ENCODE results near the gene DCAF6.
A peak's percentile ranks its signal among the peaks of the same experiment; 100 is the strongest.

The DCAF6 gene

GRCh38 chr1:168088511-168089325 lies 152.2 kb downstream of the DCAF6 start:
- H3K4ac ChIP-seq (ENCODE audit: low read depth, low read length) = no peak overlapping the region
- H2BK15ac ChIP-seq (replicated peaks; ENCODE audit: low read depth) = no peak overlapping the region
- no peaks in the 10 kb centered on the region for H3K79me1 ChIP-seq (ENCODE audit: low read length)
- H2AK5ac ChIP-seq (ENCODE audit: low read length) = no peak overlapping the region
- no peak overlapping the region for H3K18ac ChIP-seq (ENCODE audit: low read length)
- no peak overlapping the region for H4K8ac ChIP-seq (ENCODE audit: low read depth, low read length)
- H3K4me2 ChIP-seq (ENCODE audit: low read length) = no peak overlapping the region
- no peak overlapping the region for H2BK120ac ChIP-seq (ENCODE audit: low read depth, low read length)
- peaks cover 3% of the 10 kb centered on the region for H3K4me1 ChIP-seq (ENCODE audit: control insufficient read depth, low read depth, low read length)
- no peak overlapping the region for H4K5ac ChIP-seq (ENCODE audit: low read length)
- peak overlapping the region; percentile 56 for H3K56ac ChIP-seq (ENCODE audit: low read length)
- peak; percentile 62 for DNase-seq
- no peaks in the 10 kb centered on the region for H3K36me3 ChIP-seq (ENCODE audit: control insufficient read depth, insufficient read depth, low read length)
- H3K27ac ChIP-seq (ENCODE audit: low read depth, low read length) = no peak overlapping the region
- WGBS (ENCODE audit: extremely low coverage, insufficient coverage, low lambda C conversion rate) = no CpG with 5 or more reads among the region's 14 CpGs
- no peak overlapping the region for H2BK5ac ChIP-seq (ENCODE audit: low read length)
- no peak overlapping the region for H3K4me3 ChIP-seq (ENCODE audit: low read length)
- H3K27me3 ChIP-seq (ENCODE audit: insufficient read depth, low read length, poor library complexity) = no peaks in the 10 kb centered on the region
- no peak overlapping the region for H3K9ac ChIP-seq (ENCODE audit: low read length)
- no peaks in the 10 kb centered on the region for H3K79me2 ChIP-seq (ENCODE audit: control insufficient read depth, insufficient read depth, low read length)
- no peak overlapping the region for H3K23ac ChIP-seq (ENCODE audit: low read length)

DNA sequence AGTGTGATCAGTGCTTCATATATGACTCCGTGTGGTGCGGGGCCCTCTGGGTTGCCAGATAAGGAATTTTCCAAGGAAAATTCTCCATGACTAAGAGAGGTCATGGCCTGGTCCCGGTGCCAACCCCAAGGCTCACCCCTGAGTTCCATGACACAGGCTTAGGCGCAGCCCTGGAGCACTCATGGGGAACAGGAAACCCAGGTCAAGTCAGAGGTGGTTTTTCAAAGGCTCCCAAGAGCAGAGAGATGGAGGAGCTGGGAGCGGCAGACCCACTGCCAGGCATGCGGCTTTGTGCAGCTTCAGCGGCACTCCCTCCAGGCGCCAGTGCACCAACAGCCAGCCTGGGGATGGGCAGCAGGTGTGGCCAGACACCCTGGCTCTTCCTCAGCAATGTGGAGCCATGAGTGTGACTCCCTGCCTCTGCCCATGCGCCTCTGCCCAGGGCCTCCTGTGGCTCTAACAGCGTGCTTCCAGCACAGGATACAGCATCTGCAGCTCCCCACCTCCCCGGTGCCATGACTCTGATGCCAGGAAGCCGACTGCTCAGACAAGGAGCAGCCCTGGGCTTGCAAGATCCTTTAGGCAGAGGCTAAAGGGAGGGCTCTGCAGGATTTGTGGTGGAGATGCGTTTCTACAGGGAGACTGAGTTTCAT lies 153.0 kb downstream of the DCAF6 start:
- Histone ChIP-seq H4K5ac (ENCODE audit: low read length) (no peak overlapping the region), H3K18ac (ENCODE audit: low read length) (no peak overlapping the region), H3K27ac (ENCODE audit: low read depth, low read length) (no peak overlapping the region), H3K23ac (ENCODE audit: low read length) (no peak overlapping the region), H3K56ac (ENCODE audit: low read length) (no peak overlapping the region), H3K9ac (ENCODE audit: low read length) (no peak overlapping the region), H3K79me2 (ENCODE audit: control insufficient read depth, insufficient read depth, low read length) (no peaks in the 10 kb centered on the region), H3K36me3 (ENCODE audit: control insufficient read depth, insufficient read depth, low read length) (no peaks in the 10 kb centered on the region), H3K79me1 (ENCODE audit: low read length) (no peaks in the 10 kb centered on the region), H3K4me3 (ENCODE audit: low read length) (no peak overlapping the region), H2AK5ac (ENCODE audit: low read length) (no peak overlapping the region), H2BK120ac (ENCODE audit: low read depth, low read length) (no peak overlapping the region), H3K4me2 (ENCODE audit: low read length) (no peak overlapping the region), H3K4ac (ENCODE audit: low read depth, low read length) (no peak overlapping the region), H3K4me1 (ENCODE audit: control insufficient read depth, low read depth, low read length) (peaks cover 3% of the 10 kb centered on the region), H4K8ac (ENCODE audit: low read depth, low read length) (no peak overlapping the region), H3K27me3 (ENCODE audit: insufficient read depth, low read length, poor library complexity) (no peaks in the 10 kb centered on the region), H2BK15ac (replicated peaks; ENCODE audit: low read depth) (no peak overlapping the region), H2BK5ac (ENCODE audit: low read length) (no peak overlapping the region)
- WGBS (ENCODE audit: extremely low coverage, insufficient coverage, low lambda C conversion rate) = no CpG with 5 or more reads among the region's 13 CpGs
- DNase-seq = no peak

DNA sequence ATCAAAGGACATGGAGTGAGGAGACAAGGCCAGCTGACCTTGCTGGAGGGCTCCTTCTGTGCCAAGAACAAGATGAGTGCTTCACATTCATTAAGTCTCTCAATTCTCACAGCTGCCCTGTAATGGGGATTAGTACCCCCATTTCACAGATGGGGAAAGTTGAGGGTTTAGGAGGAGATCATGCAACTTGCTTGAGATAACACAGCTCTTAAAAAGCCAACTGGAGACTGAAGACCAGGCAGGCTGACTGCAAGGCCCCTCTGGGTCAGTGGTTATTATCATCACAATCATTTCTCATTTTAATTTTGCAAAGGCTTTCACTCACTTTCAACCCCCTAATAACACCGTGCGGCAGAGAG lies 153.5 kb downstream of the DCAF6 start:
- Histone ChIP-seq H2AK5ac (ENCODE audit: low read length) (no peak overlapping the region), H3K4me3 (ENCODE audit: low read length) (no peak overlapping the region), H4K8ac (ENCODE audit: low read depth, low read length) (no peak overlapping the region), H3K79me1 (ENCODE audit: low read length) (no peaks in the 10 kb centered on the region), H3K4me1 (ENCODE audit: control insufficient read depth, low read depth, low read length) (peaks cover 3% of the 10 kb centered on the region), H4K5ac (ENCODE audit: low read length) (no peak overlapping the region), H3K79me2 (ENCODE audit: control insufficient read depth, insufficient read depth, low read length) (no peaks in the 10 kb centered on the region), H2BK15ac (replicated peaks; ENCODE audit: low read depth) (no peak overlapping the region), H2BK5ac (ENCODE audit: low read length) (no peak overlapping the region), H3K27ac (ENCODE audit: low read depth, low read length) (no peak overlapping the region), H3K9ac (ENCODE audit: low read length) (no peak overlapping the region), H3K4ac (ENCODE audit: low read depth, low read length) (no peak overlapping the region), H3K56ac (ENCODE audit: low read length) (no peak overlapping the region), H3K18ac (ENCODE audit: low read length) (no peak overlapping the region), H2BK120ac (ENCODE audit: low read depth, low read length) (no peak overlapping the region), H3K4me2 (ENCODE audit: low read length) (no peak overlapping the region), H3K23ac (ENCODE audit: low read length) (no peak overlapping the region), H3K27me3 (ENCODE audit: insufficient read depth, low read length, poor library complexity) (no peaks in the 10 kb centered on the region), H3K36me3 (ENCODE audit: control insufficient read depth, insufficient read depth, low read length) (no peaks in the 10 kb centered on the region)
- WGBS (ENCODE audit: extremely low coverage, insufficient coverage, low lambda C conversion rate) = no CpG with 5 or more reads among the region's 2 CpGs
- DNase-seq = no peak

- H3K27ac ChIP-seq (ENCODE audit: low read depth, low read length) = no peak overlapping the region
- WGBS (ENCODE audit: extremely low coverage, insufficient coverage, low lambda C conversion rate) = no CpG with 5 or more reads among the region's 14 CpGs
- H2BK15ac ChIP-seq (replicated peaks; ENCODE audit: low read depth) = no peak overlapping the region
- no peak overlapping the region for H3K56ac ChIP-seq (ENCODE audit: low read length)
- no peak overlapping the region for H4K5ac ChIP-seq (ENCODE audit: low read length)
- DNase-seq = no peak
- no peaks in the 10 kb centered on the region for H3K79me1 ChIP-seq (ENCODE audit: low read length)
- no peak overlapping the region for H3K4me3 ChIP-seq (ENCODE audit: low read length)
- no peak overlapping the region for H3K9ac ChIP-seq (ENCODE audit: low read length)
- H3K27me3 ChIP-seq (ENCODE audit: insufficient read depth, low read length, poor library complexity) = no peaks in the 10 kb centered on the region
- H2BK5ac ChIP-seq (ENCODE audit: low read length) = no peak overlapping the region
- no peak overlapping the region for H2BK120ac ChIP-seq (ENCODE audit: low read depth, low read length)
- H2AK5ac ChIP-seq (ENCODE audit: low read length) = no peak overlapping the region
- peaks cover 3% of the 10 kb centered on the region for H3K4me1 ChIP-seq (ENCODE audit: control insufficient read depth, low read depth, low read length)
- H3K36me3 ChIP-seq (ENCODE audit: control insufficient read depth, insufficient read depth, low read length) = no peaks in the 10 kb centered on the region
- H3K4me2 ChIP-seq (ENCODE audit: low read length) = no peak overlapping the region
- no peak overlapping the region for H3K23ac ChIP-seq (ENCODE audit: low read length)
- H3K79me2 ChIP-seq (ENCODE audit: control insufficient read depth, insufficient read depth, low read length) = no peaks in the 10 kb centered on the region
- no peak overlapping the region for H4K8ac ChIP-seq (ENCODE audit: low read depth, low read length)
- H3K18ac ChIP-seq (ENCODE audit: low read length) = no peak overlapping the region
- no peak overlapping the region for H3K4ac ChIP-seq (ENCODE audit: low read depth, low read length)
Observed at GRCh38 chr1:168090395-168090794, 153.9 kb downstream of the DCAF6 start.

DNA sequence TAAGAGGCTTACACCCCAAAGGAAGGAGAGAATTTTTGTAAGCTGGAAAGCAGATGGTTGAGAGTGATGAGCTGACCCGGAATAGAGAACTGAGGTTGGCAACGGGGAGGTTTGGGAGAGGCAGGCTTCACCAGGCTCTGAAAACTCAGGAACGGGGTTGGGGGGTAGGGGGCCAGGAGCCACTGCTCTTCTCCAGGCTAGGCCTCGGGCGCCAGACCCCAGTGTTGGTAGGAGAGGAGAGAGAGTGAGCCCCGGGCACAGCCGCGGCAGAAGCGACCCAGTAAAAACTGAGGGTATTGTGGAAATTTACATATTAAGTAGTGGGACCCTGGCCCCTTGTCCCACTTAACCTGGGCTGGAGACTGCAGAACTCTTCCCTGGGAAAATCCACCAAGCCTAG lies 154.6 kb downstream of the DCAF6 start:
- Histone ChIP-seq H3K36me3 (ENCODE audit: control insufficient read depth, insufficient read depth, low read length) (no peaks in the 10 kb centered on the region), H3K79me2 (ENCODE audit: control insufficient read depth, insufficient read depth, low read length) (no peaks in the 10 kb centered on the region), H4K5ac (ENCODE audit: low read length) (no peak overlapping the region), H3K4ac (ENCODE audit: low read depth, low read length) (no peak overlapping the region), H3K4me3 (ENCODE audit: low read length) (no peak overlapping the region), H2BK15ac (replicated peaks; ENCODE audit: low read depth) (no peak overlapping the region), H3K27me3 (ENCODE audit: insufficient read depth, low read length, poor library complexity) (no peaks in the 10 kb centered on the region), H3K4me1 (ENCODE audit: control insufficient read depth, low read depth, low read length) (peaks cover 3% of the 10 kb centered on the region), H3K23ac (ENCODE audit: low read length) (no peak overlapping the region), H3K9ac (ENCODE audit: low read length) (no peak overlapping the region), H3K79me1 (ENCODE audit: low read length) (no peaks in the 10 kb centered on the region), H3K27ac (ENCODE audit: low read depth, low read length) (no peak overlapping the region), H3K4me2 (ENCODE audit: low read length) (no peak overlapping the region), H3K18ac (ENCODE audit: low read length) (no peak overlapping the region), H2AK5ac (ENCODE audit: low read length) (no peak overlapping the region), H4K8ac (ENCODE audit: low read depth, low read length) (no peak overlapping the region), H2BK120ac (ENCODE audit: low read depth, low read length) (no peak overlapping the region), H2BK5ac (ENCODE audit: low read length) (no peak overlapping the region), H3K56ac (ENCODE audit: low read length) (no peak overlapping the region)
- DNase-seq = no peak
- WGBS (ENCODE audit: extremely low coverage, insufficient coverage, low lambda C conversion rate) = no CpG with 5 or more reads among the region's 9 CpGs

All from mesendoderm (in vitro differentiated cells).